CD14-positive monocyte (primary cell): Measurements from ENCODE around the gene NR2C2. TPM values are rescaled to one million over a fixed set of nuclear protein-coding genes. Genes with fewer than 3 reads are reported as not detected.

ENCODE experiments used
- DNase-seq, 3 donors: peaks; one replicate each; pipeline ENCODE4 v3.0.0-alpha.2; 2011 to 2022
- H2AFZ ChIP-seq: 2 replicates; pipeline ENCODE4 v1.6.0; 2012; ENCODE audit warnings: mild to moderate bottlenecking, low read depth, low read length, inconsistent platforms; ENCODE audit not compliant: insufficient read depth, poor library complexity, severe bottlenecking
- H3K27ac ChIP-seq, 2 donors: 1 replicate in 1 of 2; 2 replicates in 1 of 2; pipeline ENCODE4 v1.5.1; 2012 to 2013; ENCODE audit warnings: low read length in 2 of 2, control low read depth in 1 of 2, inconsistent platforms in 1 of 2, low read depth in 1 of 2, mild to moderate bottlenecking in 1 of 2
- H3K27me3 ChIP-seq, 2 donors: one replicate each; pipeline versions ENCODE4 v1.6.0 to v1.6.1; 2011 to 2013; ENCODE audit warnings: low read length in 2 of 2; ENCODE audit not compliant: control insufficient read depth in 2 of 2, insufficient read depth in 2 of 2
- H3K36me3 ChIP-seq, 2 donors: replicated peaks in 1 of 2; 1 replicate in 1 of 2; 2 replicates in 1 of 2; pipeline versions ENCODE4 v1.5.1 to v1.6.1; 2012 to 2013; ENCODE audit warnings: low read length in 2 of 2, control low read depth in 1 of 2, inconsistent platforms in 1 of 2, mild to moderate bottlenecking in 1 of 2; ENCODE audit not compliant: insufficient read depth in 2 of 2, control insufficient read depth in 1 of 2
- H3K4me1 ChIP-seq, 2 donors: 1 replicate in 1 of 2; 2 replicates in 1 of 2; pipeline versions ENCODE4 v1.5.1 to v1.6.1; 2012 to 2013; ENCODE audit warnings: low read length in 2 of 2, control low read depth in 1 of 2, inconsistent platforms in 1 of 2, mild to moderate bottlenecking in 1 of 2, moderate library complexity in 1 of 2; ENCODE audit not compliant: insufficient read depth in 2 of 2, control insufficient read depth in 1 of 2
- H3K4me2 ChIP-seq: replicated peaks from 2 replicates; pipeline ENCODE3; 2012; ENCODE audit warnings: low read length, moderate library complexity, mild to moderate bottlenecking; ENCODE audit not compliant: poor library complexity, severe bottlenecking; ENCODE audit errors: extremely low read depth
- H3K4me3 ChIP-seq, 3 experiments: fragments of 200-600 bp in 1 of 3; sonication (generic) in 1 of 3; replicated peaks in 1 of 3; 1 replicate in 2 of 3; 2 replicates in 1 of 3; pipeline ENCODE4 v1.5.1; 2011 to 2013; ENCODE audit warnings: low read length in 3 of 3, mild to moderate bottlenecking in 3 of 3, control low read depth in 2 of 3, low read depth in 2 of 3, inconsistent platforms in 1 of 3, moderate library complexity in 1 of 3
- H3K79me2 ChIP-seq: 2 replicates; pipeline ENCODE4 v1.6.0; 2012; ENCODE audit warnings: mild to moderate bottlenecking, control low read depth, inconsistent platforms, low read length, moderate library complexity; ENCODE audit not compliant: insufficient read depth
- H3K9ac ChIP-seq: 2 replicates; pipeline ENCODE4 v1.6.0; 2017; ENCODE audit warnings: low read length, mild to moderate bottlenecking; ENCODE audit not compliant: insufficient read depth, poor library complexity, severe bottlenecking
- H3K9me3 ChIP-seq, 2 donors: replicated peaks in 1 of 2; 1 replicate in 1 of 2; 2 replicates in 1 of 2; pipeline versions ENCODE4 v1.5.1 to v1.6.1; 2012 to 2013; ENCODE audit warnings: low read length in 2 of 2, control low read depth in 1 of 2; ENCODE audit not compliant: control insufficient read depth in 1 of 2, insufficient read depth in 1 of 2
- H4K20me1 ChIP-seq: 2 replicates; pipeline ENCODE4 v1.6.0; 2012; ENCODE audit warnings: mild to moderate bottlenecking, low read length, control low read depth, moderate library complexity; ENCODE audit not compliant: insufficient read depth
- H3K27ac Mint-ChIP-seq, 7 donors: one replicate each; pipeline ENCODE4 v1.8.0; 2020; ENCODE audit warnings: mild to moderate bottlenecking in 7 of 7, mixed read lengths in 7 of 7, moderate library complexity in 6 of 7, inconsistent platforms in 2 of 7
- H3K27me3 Mint-ChIP-seq, 3 donors: one replicate each; pipeline ENCODE4 v1.8.0; 2021 to 2022; ENCODE audit warnings: low read depth in 3 of 3, mild to moderate bottlenecking in 3 of 3, mixed read lengths in 3 of 3, moderate library complexity in 3 of 3, inconsistent platforms in 1 of 3
- H3K36me3 Mint-ChIP-seq, 2 donors: one replicate each; pipeline ENCODE4 v1.8.0; 2020; ENCODE audit warnings: mixed read lengths in 2 of 2, inconsistent platforms in 1 of 2, mild to moderate bottlenecking in 1 of 2
- H3K4me1 Mint-ChIP-seq: one replicate; pipeline ENCODE4 v1.8.0; 2020; ENCODE audit warnings: mild to moderate bottlenecking, mixed read lengths
- H3K4me3 Mint-ChIP-seq, 2 donors: one replicate each; pipeline ENCODE4 v1.8.0; 2020; ENCODE audit warnings: mild to moderate bottlenecking in 2 of 2, mixed read lengths in 2 of 2, moderate library complexity in 1 of 2
- H3K9me3 Mint-ChIP-seq, 7 donors: one replicate each; pipeline ENCODE4 v1.8.0; 2020 to 2022; ENCODE audit warnings: mixed read lengths in 7 of 7, mild to moderate bottlenecking in 6 of 7, moderate library complexity in 6 of 7, inconsistent platforms in 2 of 7
- CTCF ChIP-seq: fragments of 200-600 bp; IDR thresholded peaks from one replicate; pipeline ENCODE4 v1.8.0; 2022; ENCODE audit warnings: antibody characterized with exemption, mild to moderate bottlenecking
- WGBS: methylation state at CpG from one replicate; pipeline ENCODE4 v1.1.5; 2013; ENCODE audit warnings: missing lambda C conversion rate; ENCODE audit not compliant: insufficient coverage; 5-methylcytosine and 5-hydroxymethylcytosine counted together
- intact Hi-C, 2 donors: fragments of 100-400 bp; cut with micrococcal nuclease; formaldehyde crosslinking; loops; one replicate each; pipeline versions ENCODE4 v1.15.0 to v1.15.1; 2023
- polyA plus RNA-seq, 3 donors: library from polyadenylated mRNA; depleted of rRNA in 1 of 3; unstranded in 2 of 3; stranded (reverse) in 1 of 3; fragments of 300-500 nt in 2 of 3; fragments of >200 nt in 1 of 3; fragmentation: Illumina TruSeq in 2 of 3; gene quantifications; 1 replicate in 2 of 3; 2 replicates in 1 of 3; pipeline ENCODE4 v1.2.3, GENCODE V29; 2012 to 2021

NR2C2 gene
- polyA plus RNA-seq, 3 donors = 3.4 to 24.9 (median 3.8) TPM

DNA sequence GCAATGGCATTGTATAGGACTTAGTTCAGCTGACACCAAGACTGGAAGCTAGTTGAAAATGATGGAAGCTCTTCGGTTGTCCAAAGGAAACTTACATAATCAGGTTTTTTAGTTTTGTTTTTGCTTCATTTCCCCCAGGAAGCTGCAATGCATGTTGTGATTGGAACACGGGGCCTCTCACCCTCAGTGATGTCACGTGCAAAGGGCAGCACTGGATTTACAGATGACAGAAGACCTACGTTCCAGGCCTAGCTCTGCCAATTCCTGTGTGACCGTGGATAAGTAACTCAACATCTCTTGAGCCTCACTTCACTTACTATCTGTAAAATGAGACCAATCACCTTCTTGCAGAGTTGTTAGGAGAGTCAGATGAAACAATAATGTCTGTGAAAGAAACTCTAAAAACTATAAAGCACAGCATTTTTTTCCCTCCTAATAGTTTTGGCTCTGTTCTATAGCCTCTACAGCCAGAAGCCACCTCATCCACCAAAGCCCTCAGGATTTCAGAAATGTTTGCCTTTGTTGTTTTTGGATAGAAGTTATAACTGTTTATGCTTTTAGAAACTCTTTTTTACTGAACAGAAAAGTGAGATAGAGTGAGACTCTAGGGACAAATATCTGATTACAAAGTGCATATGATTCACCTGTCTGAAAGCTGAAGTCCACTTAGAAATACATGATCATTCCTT, 146.9 kb downstream of the NR2C2 start:
- H3K27me3 ChIP-seq = no peaks in the 10 kb centered on the region
- H2AFZ ChIP-seq = no peak overlapping the region
- H3K36me3 ChIP-seq = peaks cover 43 to 74% of the 10 kb centered on the region in 2 donors
- no peak overlapping the region for H3K27ac ChIP-seq
- Mint-ChIP-seq H3K27me3 (no peaks in the 10 kb centered on the region), H3K36me3 (peaks cover 50 to 57% of the 10 kb centered on the region in 2 donors), H3K27ac (no peak overlapping the region), H3K4me1 (peaks cover 14% of the 10 kb centered on the region), H3K9me3 (no peaks in the 10 kb centered on the region), H3K4me3 (no peak overlapping the region)
- TF ChIP-seq CTCF = no peak
- 43% methylated on average over 3 of the region's 5 CpGs for WGBS
- DNase-seq = no peak
- peaks cover 30% of the 10 kb centered on the region for H3K79me2 ChIP-seq
- intact Hi-C loops = loop anchor here in 1 of 2 donors (10.0 kb wide), 1 partner anchor 150 kb away; the partner anchor contains the start of gene NR2C2
- H4K20me1 ChIP-seq = no peaks in the 10 kb centered on the region
- H3K4me3 ChIP-seq = no peak overlapping the region
- H3K9ac ChIP-seq = no peak overlapping the region
- H3K4me1 ChIP-seq = peaks cover 11 to 13% of the 10 kb centered on the region in 2 donors
- H3K4me2 ChIP-seq = no peak overlapping the region
- H3K9me3 ChIP-seq = no peaks in the 10 kb centered on the region

DNA sequence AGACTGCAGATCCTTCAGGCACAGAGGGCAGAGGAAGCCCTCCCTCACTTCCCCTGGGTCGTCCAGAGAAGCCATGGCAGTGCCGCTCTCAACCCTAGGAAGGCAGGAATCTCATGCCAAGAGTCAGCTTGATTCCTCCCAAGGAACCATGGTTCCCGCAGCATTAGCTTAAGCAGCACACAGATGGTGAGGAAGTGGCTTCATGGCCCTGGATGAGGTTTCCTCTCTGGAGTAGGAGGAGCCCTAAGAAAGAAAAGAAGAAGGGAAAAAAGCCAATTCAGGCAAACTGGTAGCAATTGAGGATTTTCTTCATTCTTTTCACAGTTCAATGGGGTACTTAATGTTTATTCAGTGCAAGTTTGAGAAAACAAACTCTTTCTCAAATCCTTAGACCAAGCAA, 148.7 kb downstream of the NR2C2 start:
- Histone ChIP-seq H3K9ac (no peak overlapping the region), H3K4me2 (no peak overlapping the region), H3K27me3 (no peaks in the 10 kb centered on the region), H3K4me3 (no peak overlapping the region), H4K20me1 (no peaks in the 10 kb centered on the region), H3K27ac (peak overlapping the region in 1 of 2 donors; percentile 8), H3K36me3 (peaks cover 33 to 59% of the 10 kb centered on the region in 2 donors), H3K4me1 (peaks cover 18 to 22% of the 10 kb centered on the region in 2 donors), H3K9me3 (no peaks in the 10 kb centered on the region), H3K79me2 (peaks cover 30% of the 10 kb centered on the region), H2AFZ (no peak overlapping the region)
- no peak overlapping the region for H3K4me3 Mint-ChIP-seq
- TF ChIP-seq CTCF = no peak
- H3K36me3 Mint-ChIP-seq = peaks cover 40 to 42% of the 10 kb centered on the region in 2 donors
- intact Hi-C loops = loop anchor here in 1 of 2 donors (10.0 kb wide), 1 partner anchor 151 kb away; the partner anchor contains the start of gene NR2C2
- H3K27ac Mint-ChIP-seq = peak overlapping the region in 3 of 7 donors; percentile 43 to 66 (median 58)
- H3K4me1 Mint-ChIP-seq = peaks cover 22% of the 10 kb centered on the region
- 25% methylated on average over 2 of the region's 3 CpGs for WGBS
- no peaks in the 10 kb centered on the region for H3K27me3 Mint-ChIP-seq
- no peak for DNase-seq
- no peaks in the 10 kb centered on the region for H3K9me3 Mint-ChIP-seq
